ENCODE measurements around the gene FOXN3. TPM values are rescaled to one million over a fixed set of nuclear protein-coding genes. Genes with fewer than 3 reads are reported as not detected.
"Not testable (repeated sequence)": the region's sequence is repeated elsewhere in the genome, so short reads cannot be mapped to it uniquely, and the experiment has no call there.

The FOXN3 gene
- total and polyA plus RNA-seq, 2 experiments from 2014 or later: 98.9 to 167 TPM

- H3K9me3 Mint-ChIP-seq: no peaks in the 10 kb centered on the region
- H3K4me3 Mint-ChIP-seq: no peak overlapping the region
- H3K27ac ChIP-seq (ENCODE audit: low read depth): no peak overlapping the region
- H4K20me1 ChIP-seq (replicated peaks; ENCODE audit: insufficient read depth): peaks cover 72% of the 10 kb centered on the region
- peaks cover 9% of the 10 kb centered on the region for H3K27me3 Mint-ChIP-seq (ENCODE audit: insufficient read depth, low read depth, poor library complexity)
- TF ChIP-seq ZNF331 (CRISPR knock-in tag; IDR thresholded peaks at IDR 0.05; ENCODE audit: low read depth) (no peak), ZNF114 (CRISPR knock-in tag; IDR thresholded peaks at IDR 0.05) (no peak), NANOG (IDR thresholded peaks at IDR 0.05; ENCODE audit: borderline replicate concordance) (no peak), CREB1 (CRISPR knock-in tag; IDR thresholded peaks at IDR 0.05; ENCODE audit: low read depth) (no peak), EZH2phosphoT487 (IDR thresholded peaks at IDR 0.05; ENCODE audit: unreplicated experiment) (no peak), STAT1 (IDR thresholded peaks at IDR 0.05; ENCODE audit: unreplicated experiment) (no peak), CTCF (conservative IDR thresholded peaks at IDR 0.05; ENCODE audit: low read depth in 2 of 2) (no peak), JUNB (IDR thresholded peaks at IDR 0.05; ENCODE audit: unreplicated experiment) (no peak), ETS1 (IDR thresholded peaks at IDR 0.05) (no peak)
- TF ChIP-seq, protein P1, sequence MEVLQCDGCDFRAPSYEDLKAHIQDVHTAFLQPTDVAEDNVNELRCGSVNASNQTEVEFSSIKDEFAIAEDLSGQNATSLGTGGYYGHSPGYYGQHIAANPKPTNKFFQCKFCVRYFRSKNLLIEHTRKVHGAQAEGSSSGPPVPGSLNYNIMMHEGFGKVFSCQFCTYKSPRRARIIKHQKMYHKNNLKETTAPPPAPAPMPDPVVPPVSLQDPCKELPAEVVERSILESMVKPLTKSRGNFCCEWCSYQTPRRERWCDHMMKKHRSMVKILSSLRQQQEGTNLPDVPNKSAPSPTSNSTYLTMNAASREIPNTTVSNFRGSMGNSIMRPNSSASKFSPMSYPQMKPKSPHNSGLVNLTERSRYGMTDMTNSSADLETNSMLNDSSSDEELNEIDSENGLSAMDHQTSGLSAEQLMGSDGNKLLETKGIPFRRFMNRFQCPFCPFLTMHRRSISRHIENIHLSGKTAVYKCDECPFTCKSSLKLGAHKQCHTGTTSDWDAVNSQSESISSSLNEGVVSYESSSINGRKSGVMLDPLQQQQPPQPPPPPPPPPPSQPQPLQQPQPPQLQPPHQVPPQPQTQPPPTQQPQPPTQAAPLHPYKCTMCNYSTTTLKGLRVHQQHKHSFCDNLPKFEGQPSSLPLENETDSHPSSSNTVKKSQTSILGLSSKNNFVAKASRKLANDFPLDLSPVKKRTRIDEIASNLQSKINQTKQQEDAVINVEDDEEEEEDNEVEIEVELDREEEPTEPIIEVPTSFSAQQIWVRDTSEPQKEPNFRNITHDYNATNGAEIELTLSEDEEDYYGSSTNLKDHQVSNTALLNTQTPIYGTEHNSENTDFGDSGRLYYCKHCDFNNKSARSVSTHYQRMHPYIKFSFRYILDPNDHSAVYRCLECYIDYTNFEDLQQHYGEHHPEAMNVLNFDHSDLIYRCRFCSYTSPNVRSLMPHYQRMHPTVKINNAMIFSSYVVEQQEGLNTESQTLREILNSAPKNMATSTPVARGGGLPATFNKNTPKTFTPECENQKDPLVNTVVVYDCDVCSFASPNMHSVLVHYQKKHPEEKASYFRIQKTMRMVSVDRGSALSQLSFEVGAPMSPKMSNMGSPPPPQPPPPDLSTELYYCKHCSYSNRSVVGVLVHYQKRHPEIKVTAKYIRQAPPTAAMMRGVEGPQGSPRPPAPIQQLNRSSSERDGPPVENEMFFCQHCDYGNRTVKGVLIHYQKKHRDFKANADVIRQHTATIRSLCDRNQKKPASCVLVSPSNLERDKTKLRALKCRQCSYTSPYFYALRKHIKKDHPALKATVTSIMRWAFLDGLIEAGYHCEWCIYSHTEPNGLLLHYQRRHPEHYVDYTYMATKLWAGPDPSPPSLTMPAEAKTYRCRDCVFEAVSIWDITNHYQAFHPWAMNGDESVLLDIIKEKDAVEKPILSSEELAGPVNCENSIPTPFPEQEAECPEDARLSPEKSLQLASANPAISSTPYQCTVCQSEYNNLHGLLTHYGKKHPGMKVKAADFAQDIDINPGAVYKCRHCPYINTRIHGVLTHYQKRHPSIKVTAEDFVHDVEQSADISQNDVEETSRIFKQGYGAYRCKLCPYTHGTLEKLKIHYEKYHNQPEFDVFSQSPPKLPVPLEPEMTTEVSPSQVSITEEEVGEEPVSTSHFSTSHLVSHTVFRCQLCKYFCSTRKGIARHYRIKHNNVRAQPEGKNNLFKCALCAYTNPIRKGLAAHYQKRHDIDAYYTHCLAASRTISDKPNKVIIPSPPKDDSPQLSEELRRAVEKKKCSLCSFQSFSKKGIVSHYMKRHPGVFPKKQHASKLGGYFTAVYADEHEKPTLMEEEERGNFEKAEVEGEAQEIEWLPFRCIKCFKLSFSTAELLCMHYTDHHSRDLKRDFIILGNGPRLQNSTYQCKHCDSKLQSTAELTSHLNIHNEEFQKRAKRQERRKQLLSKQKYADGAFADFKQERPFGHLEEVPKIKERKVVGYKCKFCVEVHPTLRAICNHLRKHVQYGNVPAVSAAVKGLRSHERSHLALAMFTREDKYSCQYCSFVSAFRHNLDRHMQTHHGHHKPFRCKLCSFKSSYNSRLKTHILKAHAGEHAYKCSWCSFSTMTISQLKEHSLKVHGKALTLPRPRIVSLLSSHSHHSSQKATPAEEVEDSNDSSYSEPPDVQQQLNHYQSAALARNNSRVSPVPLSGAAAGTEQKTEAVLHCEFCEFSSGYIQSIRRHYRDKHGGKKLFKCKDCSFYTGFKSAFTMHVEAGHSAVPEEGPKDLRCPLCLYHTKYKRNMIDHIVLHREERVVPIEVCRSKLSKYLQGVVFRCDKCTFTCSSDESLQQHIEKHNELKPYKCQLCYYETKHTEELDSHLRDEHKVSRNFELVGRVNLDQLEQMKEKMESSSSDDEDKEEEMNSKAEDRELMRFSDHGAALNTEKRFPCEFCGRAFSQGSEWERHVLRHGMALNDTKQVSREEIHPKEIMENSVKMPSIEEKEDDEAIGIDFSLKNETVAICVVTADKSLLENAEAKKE (CRISPR knock-in tag; IDR thresholded peaks at IDR 0.05): no peak
- no peak for ATAC-seq
- peaks cover 36% of the 10 kb centered on the region for H3K4me1 ChIP-seq (ENCODE audit: insufficient read depth)
- peaks cover 73% of the 10 kb centered on the region for H3K4me1 Mint-ChIP-seq
- no peak overlapping the region for H3K4me3 ChIP-seq
- H3K4me2 ChIP-seq: no peak overlapping the region
- no peaks in the 10 kb centered on the region for H3K36me3 ChIP-seq (ENCODE audit: insufficient read depth)
- H2AFZ ChIP-seq: no peak overlapping the region
- no peaks in the 10 kb centered on the region for H3F3A ChIP-seq (replicated peaks; ENCODE audit: low read depth)
- no peaks in the 10 kb centered on the region for H3K27me3 ChIP-seq (ENCODE audit: insufficient read depth)
- no peak overlapping the region for H3K27ac Mint-ChIP-seq
- H3K9me2 ChIP-seq (ENCODE audit: insufficient read depth): peaks cover 4% of the 10 kb centered on the region; the same call in 1 of the 2 replicates
- peaks cover 24% of the 10 kb centered on the region for H3K36me3 Mint-ChIP-seq (ENCODE audit: low read depth)
- peaks cover 97% of the 10 kb centered on the region for H3K79me2 ChIP-seq (replicated peaks; ENCODE audit: insufficient read depth)
- no peak for DNase-seq (ENCODE audit: low spot score)
Observed at GRCh38 chr14:89201645-89202044, 215.4 kb downstream of the FOXN3 start.

GRCh38 chr14:89199357-89199756, 217.7 kb downstream of the FOXN3 start:
- H3K27me3 Mint-ChIP-seq (ENCODE audit: insufficient read depth, low read depth, poor library complexity): not testable (repeated sequence)

More at GRCh38 chr14:89199357-89199756, 217.7 kb downstream of the FOXN3 start:
- not testable (repeated sequence) for H3K4me2 ChIP-seq; H2AFZ ChIP-seq; DNase-seq (ENCODE audit: low spot score); H3K27ac Mint-ChIP-seq; H3K27ac ChIP-seq (ENCODE audit: low read depth); H3K9me3 Mint-ChIP-seq; ATAC-seq; H3K36me3 ChIP-seq (ENCODE audit: insufficient read depth); H3K27me3 ChIP-seq (ENCODE audit: insufficient read depth); H3F3A ChIP-seq (replicated peaks; ENCODE audit: low read depth); H3K9me2 ChIP-seq (ENCODE audit: insufficient read depth); H3K4me3 Mint-ChIP-seq; H3K4me3 ChIP-seq
- Histone ChIP-seq H4K20me1 (replicated peaks; ENCODE audit: insufficient read depth) (peaks cover 60% of the 10 kb centered on the region), H3K79me2 (replicated peaks; ENCODE audit: insufficient read depth) (peaks cover 96% of the 10 kb centered on the region), H3K4me1 (ENCODE audit: insufficient read depth) (peaks cover 29% of the 10 kb centered on the region)
- Mint-ChIP-seq H3K36me3 (ENCODE audit: low read depth) (peaks cover 30% of the 10 kb centered on the region), H3K4me1 (peaks cover 53% of the 10 kb centered on the region)

Data from GM23338 (cell line).